GM18868 (cell line): Measurements from ENCODE around the gene KRT78.

Source experiments
- ATAC-seq: cut with Tn5 transposase; IDR thresholded peaks from one replicate; pipeline ENCODE4 v1.9.1; 2021; ENCODE audit warnings: mild to moderate bottlenecking, moderate library complexity; ENCODE audit not compliant: unreplicated experiment

Gene KRT78

DNA sequence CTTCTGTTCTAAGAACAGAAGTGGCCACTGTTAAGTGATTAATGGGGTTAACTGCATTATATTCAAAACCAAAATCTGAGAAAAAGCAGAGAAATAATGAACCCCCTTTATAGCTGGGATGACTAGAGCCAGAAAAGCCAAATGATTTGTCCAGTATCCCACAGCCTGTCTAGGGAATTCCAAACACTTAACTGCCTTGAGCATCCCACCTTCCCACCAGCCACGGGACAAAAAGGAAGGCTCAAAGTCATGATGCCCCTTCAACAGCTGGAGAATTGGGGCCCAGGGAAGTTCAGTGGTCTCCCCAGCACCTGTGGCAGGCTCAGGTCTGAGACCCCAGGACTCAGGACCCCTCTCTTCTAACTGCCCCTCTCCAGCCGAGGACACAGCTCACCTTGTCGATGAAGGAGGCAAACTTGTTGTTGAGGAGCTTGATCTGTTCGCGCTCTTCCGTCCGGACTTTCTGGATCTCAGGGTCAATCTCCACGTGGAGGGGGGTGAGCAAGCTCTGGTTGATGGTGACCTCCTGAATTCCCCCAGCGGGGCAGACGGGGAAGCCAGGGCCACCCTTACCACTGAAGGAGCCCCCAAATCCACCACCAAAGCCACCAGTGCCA, 35.5 kb downstream of the KRT78 start:
- no peak for ATAC-seq

DNA sequence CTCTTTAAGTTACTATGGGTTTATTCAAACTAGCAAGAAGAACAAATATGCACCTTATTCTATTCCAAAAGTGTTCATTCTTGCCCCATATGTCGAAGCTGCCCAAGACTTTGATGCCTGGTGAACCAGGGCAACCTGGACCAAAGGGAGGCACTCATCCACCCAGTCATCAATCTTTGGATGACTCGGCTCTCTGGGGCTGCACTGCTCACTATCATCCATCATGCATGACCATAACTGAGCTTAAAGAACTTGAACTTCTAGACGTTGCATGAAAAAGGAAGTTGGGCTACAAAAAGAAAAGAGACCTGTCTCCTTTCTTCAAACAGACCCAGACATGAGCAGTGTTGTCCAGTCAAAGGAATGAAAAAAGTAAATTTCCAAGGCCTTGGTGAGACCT, 36.0 kb downstream of the KRT78 start:
- no peak for ATAC-seq

DNA sequence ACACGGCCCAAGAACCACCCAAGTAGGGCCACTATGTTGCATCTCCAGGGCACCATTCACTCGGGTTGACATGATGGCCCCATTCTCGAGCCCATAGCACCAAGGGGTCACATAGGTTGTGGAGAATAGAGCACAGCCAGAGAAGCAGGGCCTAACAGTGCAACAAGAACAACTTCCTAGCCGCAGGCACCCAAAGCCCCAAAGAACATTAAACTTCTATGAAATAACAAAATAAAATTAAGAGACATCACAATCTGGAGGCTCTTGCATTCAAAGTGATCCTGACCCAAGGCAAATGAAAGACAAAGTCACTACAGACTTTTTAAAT, 36.8 kb downstream of the KRT78 start:
- ATAC-seq, result no peak

DNA sequence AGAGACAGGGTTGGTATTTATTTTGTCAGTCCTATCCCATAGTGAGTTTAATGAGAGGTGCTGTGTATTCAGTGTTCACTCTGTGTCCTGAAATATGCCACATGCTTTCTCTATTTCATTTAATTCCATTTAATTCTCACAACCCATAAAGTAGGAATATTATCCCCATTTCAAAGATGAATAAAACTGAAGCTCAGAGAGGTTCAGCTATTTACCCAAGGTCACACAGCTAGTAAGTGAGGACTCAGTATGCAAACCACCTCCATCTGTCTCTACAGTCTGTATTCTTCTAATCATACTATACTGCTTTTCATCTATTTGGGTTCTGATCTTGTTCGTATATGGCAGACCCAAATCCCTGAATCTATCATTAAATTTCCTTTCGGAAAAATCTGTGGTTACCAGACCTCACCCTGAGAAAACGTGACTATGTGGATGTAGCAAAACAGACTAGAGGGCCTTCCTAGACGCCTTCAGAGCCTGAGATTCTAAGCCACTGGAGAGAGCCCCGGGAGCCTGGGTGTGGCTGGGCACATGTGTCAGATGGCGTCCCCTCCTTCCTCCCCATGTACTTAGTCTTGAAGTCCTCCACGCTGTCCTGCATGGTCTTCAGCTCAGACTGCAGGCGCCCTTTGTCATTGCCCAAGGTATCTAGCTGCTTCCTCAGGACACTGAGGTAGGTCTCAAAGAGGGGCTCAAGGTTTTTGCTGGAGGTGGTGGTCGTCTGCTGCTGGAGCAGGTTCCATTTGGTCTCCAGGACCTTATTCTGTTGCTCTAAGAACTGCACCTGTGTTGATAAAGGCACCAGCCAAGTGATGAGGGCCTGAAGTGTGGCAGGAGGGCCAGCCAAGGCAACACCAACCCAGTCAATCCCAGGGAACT, 37.4 kb downstream of the KRT78 start:
- no peak for ATAC-seq

DNA sequence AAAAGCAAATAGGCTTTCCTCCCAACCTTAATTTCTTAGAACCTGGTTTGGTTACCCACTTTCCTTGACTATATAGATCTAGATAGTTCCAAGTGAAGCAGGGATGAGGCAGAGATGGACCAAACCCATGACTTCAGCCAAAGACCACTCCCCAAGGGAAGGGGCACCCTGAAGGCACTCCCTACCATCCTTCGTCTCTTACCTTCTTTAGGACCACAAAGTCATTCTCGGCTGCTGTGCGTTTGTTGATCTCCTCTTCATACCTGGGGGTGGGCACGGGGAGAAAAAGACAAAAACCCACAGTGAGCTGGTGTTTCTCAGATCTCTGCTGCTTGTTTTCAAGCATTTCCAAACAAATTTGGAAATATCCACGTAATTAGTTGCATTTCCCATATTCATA, 38.2 kb downstream of the KRT78 start:
- no peak for ATAC-seq

DNA sequence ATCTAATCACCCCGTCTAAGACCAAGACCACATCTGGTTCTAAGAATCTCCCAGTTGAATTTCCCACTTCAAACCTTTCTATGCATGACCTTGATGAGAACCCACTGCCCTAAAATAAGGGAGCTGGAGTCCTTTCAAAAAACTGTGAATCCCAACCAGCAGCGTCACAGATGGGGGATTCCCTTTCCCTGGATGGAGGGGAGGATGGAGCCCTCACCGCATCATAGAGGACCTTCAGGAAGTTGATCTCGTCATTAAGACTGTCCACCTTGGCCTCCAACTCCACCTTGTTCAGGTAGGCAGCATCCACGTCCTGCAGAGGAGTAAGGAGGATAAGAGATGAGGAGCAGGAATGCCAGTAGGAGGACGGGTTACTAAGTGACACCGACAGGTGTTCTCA, 39.6 kb downstream of the KRT78 start:
- ATAC-seq, result no peak

DNA sequence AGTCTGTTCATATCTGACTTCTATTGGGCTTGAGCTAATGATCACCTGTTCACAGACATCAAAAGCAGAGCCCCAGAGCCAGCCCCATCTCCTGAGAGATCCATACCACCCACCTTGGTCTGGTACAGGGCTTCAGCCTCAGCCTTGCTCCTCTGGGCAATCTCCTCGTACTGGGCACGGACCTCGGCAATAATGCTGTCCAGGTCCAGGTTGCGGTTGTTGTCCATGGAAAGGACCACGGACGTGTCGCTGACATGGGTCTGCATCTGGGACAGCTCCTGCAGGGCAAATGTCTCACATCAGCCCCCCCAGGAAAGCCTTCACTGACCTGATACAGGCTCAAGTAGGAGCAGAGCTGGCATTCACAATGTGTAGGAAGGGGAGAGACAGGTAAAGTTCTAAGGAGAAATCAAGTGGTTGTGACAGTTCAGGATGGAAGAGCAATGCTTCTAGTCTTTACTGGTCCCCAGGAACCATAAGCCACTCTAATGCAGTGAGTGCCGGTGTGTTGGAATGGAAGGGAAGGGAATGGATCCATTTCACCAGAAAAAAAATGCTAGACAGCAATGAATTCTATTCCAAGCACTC, 40.1 kb downstream of the KRT78 start:
- no peak for ATAC-seq

DNA sequence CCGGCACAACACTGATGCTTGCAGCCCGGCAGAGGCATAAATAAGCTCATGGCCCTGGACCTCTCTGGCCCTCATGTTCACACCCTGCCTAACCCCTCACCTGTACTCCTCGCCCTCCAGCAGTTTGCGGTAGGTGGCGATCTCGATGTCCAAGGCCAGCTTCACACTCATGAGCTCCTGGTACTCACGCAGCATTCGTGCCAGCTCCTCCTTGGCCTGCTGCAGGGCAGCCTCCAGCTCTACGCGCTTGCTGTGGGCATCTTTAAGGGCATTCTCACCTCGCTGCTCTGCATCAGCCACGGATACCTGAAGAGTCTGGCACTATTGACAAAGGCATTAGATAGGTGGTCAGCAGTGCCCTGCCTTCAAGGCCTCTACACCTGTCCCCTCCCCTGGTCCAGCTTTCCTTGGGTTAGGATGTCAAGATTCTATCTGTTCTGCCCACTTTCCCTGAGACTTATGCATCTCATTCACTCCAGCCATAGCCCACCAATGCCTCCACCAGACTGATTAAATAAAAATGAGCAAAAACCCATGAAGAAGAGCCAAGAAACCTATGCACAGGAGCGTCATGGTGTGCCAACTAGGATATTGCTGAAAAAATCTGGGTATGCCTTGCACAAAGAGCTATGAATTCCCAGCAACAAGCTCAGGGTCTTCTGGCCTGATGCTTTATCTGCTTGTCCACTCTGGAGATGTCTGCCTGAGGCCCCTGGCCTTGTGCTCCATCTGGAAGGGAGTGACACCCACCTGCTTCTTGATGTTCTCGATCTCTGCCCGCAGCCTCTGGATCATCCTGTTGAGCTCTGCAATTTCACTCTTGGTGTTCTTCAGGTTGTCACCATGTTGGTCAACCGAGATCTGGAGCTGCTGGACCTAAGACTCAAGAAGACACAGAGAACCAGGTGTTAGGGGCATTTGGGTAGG, 41.0 kb downstream of the KRT78 start:
- ATAC-seq, result no peak

DNA sequence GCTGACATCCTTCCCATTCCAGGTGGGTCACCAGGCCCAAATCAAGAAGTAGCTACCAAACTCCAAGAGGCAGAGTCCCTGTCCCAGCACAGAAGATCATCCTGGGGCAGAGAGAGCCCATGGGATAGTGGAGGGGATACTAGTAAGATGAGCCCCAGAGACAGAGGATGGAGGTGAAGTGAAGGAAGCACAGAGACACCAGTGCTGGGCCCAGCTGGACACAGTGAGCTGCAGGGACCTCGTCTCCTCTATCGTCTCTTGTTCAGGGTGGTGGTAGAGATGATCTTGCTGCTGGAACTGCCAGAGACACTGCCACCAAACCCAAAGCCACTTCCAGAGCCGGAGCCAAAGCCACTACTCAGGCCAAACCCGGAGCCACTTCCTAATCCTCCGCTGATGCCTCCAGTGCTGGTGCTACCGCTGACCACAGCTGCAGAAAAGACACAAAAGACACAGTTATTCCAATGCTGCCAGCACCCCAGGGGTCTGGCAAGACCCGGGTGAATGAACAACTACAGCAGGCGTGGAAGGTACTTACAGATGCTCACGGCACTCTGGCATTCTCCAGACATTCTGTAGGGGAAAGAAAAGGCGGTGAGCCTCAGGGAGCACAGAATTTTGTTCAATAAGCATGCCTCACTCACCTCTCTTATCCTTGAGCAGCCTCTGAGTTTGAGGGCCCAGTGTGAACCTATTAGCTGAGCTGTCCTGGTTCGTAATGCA, 41.8 kb downstream of the KRT78 start:
- ATAC-seq, result no peak

DNA sequence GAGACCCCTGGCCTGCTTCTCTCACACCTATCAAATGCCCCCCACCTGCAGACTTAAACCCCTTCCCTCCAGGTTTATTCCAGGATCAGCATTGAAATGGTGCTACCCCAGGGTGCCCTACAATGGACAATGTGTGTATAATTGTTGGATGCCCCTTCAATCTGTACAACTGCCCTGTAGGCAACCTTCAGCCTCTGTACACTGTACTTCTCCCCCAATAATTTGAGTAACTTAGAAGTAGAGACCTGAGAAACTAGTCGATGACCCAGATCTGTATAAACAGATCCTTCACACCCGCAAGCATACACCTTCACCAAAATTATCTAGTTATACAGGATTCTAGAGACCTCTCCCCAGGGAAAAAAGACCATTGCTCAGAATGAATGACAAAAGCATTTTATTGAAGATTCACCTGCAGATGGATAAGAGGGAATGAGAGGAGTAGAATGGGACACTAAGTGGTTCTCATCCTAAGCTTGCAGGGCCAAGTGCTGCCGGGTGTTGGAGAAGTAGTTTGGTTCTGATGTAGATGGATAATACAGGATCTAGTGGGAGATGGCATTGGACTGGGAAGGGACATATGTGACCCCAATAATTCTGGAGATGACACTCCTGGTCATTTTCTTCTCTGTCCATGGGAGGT, 42.5 kb downstream of the KRT78 start:
- ATAC-seq, result no peak

DNA sequence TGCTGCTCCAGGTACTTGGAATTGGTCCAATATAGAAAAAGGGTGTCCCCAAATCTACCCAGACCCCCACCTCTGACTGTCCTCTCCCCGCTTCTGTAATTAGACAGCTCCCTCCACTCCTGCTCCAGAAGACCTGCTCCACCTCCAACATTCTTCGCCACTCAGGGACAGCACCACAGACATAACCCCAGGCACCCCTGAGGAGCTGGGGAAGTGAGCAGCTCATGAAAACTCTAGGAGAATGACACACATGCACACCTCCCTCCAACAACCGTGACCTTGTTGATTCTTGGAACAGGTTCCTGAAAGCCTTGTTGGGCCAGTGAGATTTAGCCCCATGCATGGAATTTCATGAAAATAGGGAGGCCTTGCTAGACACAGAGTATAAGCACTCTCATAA, 43.1 kb downstream of the KRT78 start:
- no peak for ATAC-seq

DNA sequence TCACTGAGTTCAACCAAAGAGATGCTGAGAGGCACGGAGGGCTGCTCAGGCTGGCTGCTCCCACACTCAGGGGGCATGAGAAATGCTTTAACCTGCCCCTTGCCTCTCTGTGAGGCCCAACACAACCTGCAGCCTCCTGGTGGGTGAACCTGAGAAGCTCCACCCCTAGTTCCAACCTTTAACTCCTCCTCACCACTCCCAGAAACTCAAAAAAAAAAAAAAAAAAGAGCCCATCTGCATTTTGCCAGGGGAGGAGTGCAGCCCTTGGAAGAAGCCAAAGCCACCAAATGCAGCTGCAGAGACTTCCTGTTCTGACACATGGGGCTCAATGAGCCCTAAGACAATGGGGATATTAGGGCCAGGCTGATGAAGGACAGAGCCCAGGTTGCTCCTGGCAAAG, 43.8 kb downstream of the KRT78 start:
- ATAC-seq, result no peak

DNA sequence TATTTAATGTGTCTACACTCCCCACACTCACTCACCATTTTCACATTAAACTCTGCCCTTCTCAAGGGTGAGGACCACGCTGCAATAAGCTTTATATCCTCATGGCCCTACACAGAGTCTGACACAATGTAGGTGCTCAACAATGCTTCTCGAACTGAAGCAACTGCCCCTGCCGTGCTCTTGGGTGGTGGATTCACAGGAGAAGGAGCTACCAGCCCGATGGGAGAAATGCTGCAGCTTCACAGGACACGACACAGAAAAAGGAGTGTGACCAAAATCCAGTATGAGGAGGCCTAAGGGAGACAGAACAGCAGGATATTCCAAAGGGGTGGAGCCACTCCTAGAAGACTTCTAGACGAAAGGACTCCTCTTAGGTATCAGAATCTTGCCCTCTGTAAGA, 46.4 kb downstream of the KRT78 start:
- no peak for ATAC-seq

DNA sequence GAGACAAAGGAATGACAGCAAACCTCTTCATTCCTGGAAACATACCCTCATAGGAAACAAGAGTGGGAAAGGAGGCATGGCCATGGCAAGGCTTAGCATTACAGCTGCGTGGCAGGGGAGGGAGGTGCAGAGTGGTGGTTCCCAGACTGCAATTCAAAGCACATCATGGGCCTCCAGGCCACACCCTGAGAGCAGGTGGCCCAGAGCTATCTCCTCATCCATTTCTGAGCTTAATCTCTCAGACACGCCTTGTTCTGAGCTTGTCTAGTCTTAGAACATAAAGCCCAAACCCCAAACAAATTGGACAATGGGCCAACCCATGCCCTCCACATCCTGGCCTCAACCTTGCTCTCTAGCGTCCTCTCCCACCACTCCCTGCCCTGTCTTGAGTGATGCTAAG, 47.0 kb downstream of the KRT78 start:
- no peak for ATAC-seq

DNA sequence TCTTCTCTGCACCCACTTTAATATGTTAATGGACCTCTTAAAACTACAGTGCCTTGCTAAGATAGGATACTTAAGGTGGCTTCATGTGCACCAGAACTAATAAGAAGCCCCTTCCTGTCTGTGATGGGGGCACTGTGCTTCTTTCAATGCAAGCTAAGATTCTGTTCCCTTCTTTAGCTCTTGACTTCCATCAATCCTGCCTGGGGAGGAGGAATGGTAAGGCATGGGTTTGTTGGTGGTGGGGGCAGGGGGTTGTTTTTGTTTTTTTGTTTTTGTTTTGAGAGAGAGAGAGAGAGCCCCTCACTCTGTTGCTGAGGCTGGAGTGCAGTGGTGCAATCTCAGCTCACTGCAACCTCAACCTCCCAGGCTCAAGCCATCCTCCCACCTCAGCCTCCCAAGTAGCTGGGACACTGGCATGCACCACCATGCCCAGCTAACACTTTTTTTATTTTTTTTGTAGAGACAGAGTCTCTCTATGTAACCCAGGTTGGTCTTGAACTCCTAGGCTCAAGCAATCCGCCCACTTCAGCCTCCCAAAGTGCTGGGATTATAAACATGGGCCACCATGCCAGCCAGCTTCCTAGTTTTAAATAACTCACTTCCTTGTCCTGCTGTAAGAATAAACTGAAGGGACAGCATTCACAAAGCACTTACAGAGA, 48.4 kb downstream of the KRT78 start:
- ATAC-seq, result no peak

DNA sequence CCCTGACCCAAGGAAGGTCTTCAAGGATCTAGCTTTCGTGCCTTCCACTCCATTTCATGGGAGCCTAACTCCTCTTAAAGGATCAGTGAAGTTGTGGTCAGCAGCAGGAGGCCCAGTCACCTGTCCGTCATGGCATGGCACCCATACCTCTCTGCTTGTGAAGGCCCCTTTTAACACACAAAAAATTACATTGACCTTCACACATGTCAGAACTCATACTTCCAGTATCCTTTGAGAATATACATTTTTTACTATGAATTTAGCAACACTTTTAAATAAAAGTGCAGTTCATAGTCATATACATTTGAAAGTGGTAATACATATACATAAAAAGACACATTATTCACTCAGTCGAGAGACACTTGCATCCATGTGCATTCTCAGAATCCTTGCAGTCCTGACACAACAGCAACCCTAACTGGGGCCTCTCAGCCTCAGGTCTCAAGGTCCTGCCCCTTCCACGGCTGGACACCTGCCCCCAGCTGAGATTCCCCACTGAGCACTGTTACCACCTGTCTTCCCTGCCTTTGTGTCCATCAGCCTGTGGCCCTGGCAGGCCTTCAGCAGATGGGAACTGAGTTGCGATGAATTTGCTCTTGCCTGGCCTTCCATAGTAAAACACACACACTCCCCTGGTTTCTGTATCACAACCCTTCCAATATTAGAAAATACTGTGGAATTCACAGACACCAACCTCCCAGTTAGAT, 49.1 kb downstream of the KRT78 start:
- ATAC-seq, result no peak

DNA sequence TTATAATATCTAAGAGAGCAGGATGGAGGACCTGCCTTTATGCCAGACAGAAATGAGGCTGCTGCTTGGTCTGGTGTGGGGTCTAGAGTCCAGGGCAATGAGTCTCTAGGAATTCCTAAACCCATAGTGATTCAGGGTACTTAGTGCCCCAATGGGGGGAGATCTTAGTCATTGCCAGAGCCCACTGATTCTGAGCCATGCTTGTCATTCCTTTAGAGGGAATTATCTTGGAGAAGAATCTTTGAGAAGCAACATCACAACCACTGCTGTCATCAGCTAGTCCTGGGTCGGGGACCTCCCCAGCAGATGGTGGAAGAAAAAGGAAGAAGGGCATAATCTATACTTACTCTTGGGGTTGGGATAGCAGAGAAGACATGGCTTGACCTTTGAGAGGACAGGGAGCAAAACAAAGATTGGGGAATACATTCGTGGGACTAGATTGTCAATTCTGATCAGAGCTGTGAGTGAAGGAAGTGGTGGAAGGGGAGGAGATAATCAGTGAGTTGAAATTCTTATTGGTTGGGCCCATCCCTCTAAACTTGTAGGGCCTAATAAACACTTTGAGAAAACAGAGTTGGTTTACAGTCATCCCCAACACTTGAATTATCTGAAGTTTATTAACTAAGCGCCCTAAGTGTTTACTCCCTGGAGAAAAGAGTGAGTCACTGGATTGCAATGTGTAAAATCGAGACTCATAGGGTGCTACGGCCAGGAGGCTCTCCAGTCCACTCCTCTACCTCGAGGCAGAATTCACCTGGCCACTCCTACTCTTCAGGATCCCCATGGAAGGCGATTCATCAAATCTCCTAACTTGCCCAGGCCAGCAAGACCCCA, 49.9 kb downstream of the KRT78 start:
- ATAC-seq, result no peak

DNA sequence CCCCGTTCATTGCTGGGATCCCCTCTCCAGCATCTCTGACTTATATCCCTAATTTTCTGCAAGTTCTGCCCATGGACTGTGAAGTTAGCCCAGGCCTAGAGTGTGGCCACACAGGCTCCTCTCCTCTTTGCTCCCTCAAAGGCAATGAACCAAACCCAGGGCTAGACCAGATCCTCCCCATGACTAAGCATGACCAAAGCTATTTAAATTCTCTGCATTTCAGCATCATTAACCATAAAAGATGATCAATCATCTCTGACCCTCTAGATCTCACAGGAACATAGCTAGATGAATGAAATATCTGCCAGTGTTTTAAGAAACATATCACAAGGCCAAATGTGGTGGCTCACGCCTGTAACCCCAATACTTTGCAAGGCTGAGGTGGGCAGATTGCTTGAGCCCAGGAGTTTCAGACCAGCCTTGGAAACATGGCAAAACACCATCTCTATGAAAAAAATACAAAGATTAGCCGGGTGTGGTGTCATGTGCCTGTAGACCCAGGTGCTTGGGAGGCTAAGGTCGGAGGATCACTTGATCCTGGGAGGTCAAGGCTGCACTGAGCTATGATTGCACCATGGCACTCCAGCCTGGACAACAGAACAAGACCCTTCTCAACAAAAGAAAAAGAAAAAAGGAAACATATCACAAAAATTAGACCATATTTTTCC, 50.7 kb downstream of the KRT78 start:
- no peak for ATAC-seq
